HepG2 (cell line): ENCODE results near the gene CAMTA1. TPM values are rescaled to one million over a fixed set of nuclear protein-coding genes. Genes with fewer than 3 reads are reported as not detected.
A peak's percentile ranks its signal among the peaks of the same experiment; 100 is the strongest.

Experiments
- HCFC1 ChIP-seq: fragments of 150-350 bp; IDR thresholded peaks from 2 replicates; pipeline ENCODE4 v1.6.1; 2014; ENCODE audit warnings: low read depth, low read length
- KAT8 ChIP-seq: IDR thresholded peaks from 2 replicates; pipeline ENCODE4 v1.6.1; 2016; ENCODE audit warnings: missing genetic modification reagents, missing compliant biosample characterization
- MEF2D ChIP-seq: sonication (generic); formaldehyde crosslinking; IDR thresholded peaks from 2 replicates; pipeline ENCODE4 v1.5.1; 2020; ENCODE audit warnings: mild to moderate bottlenecking, missing genetic modification reagents
- MEIS2 ChIP-seq: sonication (generic); formaldehyde crosslinking; IDR thresholded peaks from 2 replicates; pipeline ENCODE4 v1.9.0; 2021; ENCODE audit warnings: mild to moderate bottlenecking, missing genetic modification reagents
- NFKB2 ChIP-seq: sonication (generic); formaldehyde crosslinking; IDR thresholded peaks from 2 replicates; pipeline ENCODE4 v1.4.0; 2020; ENCODE audit warnings: missing genetic modification reagents, borderline replicate concordance
- PRMT3 ChIP-seq: sonication (generic); formaldehyde crosslinking; IDR thresholded peaks from 2 replicates; pipeline ENCODE4 v1.8.1; 2022; ENCODE audit warnings: low read depth, mild to moderate bottlenecking, moderate library complexity, missing genetic modification reagents, borderline replicate concordance
- THAP11 ChIP-seq: IDR thresholded peaks from 2 replicates; pipeline ENCODE4 v1.6.1; 2016; ENCODE audit warnings: missing biosample characterization, missing genetic modification reagents
- ZBTB1 ChIP-seq: sonication (generic); formaldehyde crosslinking; IDR thresholded peaks from 2 replicates; pipeline ENCODE4 v1.4.0; 2020; ENCODE audit warnings: missing genetic modification reagents, borderline replicate concordance
- ZNF550 ChIP-seq: sonication (generic); formaldehyde crosslinking; IDR thresholded peaks from 2 replicates; pipeline ENCODE4 v1.4.0; 2020; ENCODE audit warnings: mild to moderate bottlenecking, missing genetic modification reagents, borderline replicate concordance
- ZNF619 ChIP-seq: sonication (generic); formaldehyde crosslinking; IDR thresholded peaks from 2 replicates; pipeline ENCODE4 v1.4.0; 2020; ENCODE audit warnings: mild to moderate bottlenecking, missing genetic modification reagents
- polyA plus RNA-seq, 8 experiments: library from polyadenylated mRNA; depleted of rRNA in 3 of 8; stranded (reverse) in 7 of 8; unstranded in 1 of 8; fragments of >200 nt; fragmentation: Illumina TruSeq in 4 of 8; extraction: Trizol in 4 of 8; gene quantifications; 2 replicates each; pipeline versions ENCODE4 v1.2.1 to v1.2.3, GENCODE V29; 2011 to 2016; ENCODE audit warnings: low read depth in 4 of 8, missing spikeins in 1 of 8, mixed read lengths in 1 of 8; ENCODE audit not compliant: insufficient read depth in 1 of 8
- total RNA-seq, 5 experiments: library from RNA; depleted of rRNA; stranded (reverse); fragments of >200 nt; fragmentation: Illumina TruSeq; extraction: Trizol; gene quantifications; 2 replicates each; pipeline ENCODE4 v1.2.3, GENCODE V29; 2016; ENCODE audit warnings: low read depth in 1 of 5
- TF ChIP-seq, protein P1 (sequence below): sonication (generic); formaldehyde crosslinking; IDR thresholded peaks from 2 replicates; pipeline ENCODE4 v1.8.1; 2023; ENCODE audit warnings: mild to moderate bottlenecking, missing genetic modification reagents
- TF ChIP-seq, protein P2 (sequence below): sonication (generic); formaldehyde crosslinking; IDR thresholded peaks from 2 replicates; pipeline ENCODE4 v1.4.0; 2020; ENCODE audit warnings: mild to moderate bottlenecking, missing genetic modification reagents
- TF ChIP-seq, protein P3 (sequence below): sonication (generic); formaldehyde crosslinking; IDR thresholded peaks from 2 replicates; pipeline ENCODE4 v1.9.0; 2021; ENCODE audit warnings: missing genetic modification reagents, mild to moderate bottlenecking, borderline replicate concordance
- TF ChIP-seq, protein P4 (sequence below): sonication (generic); formaldehyde crosslinking; IDR thresholded peaks from 2 replicates; pipeline ENCODE4 v1.4.0; 2020; ENCODE audit warnings: mild to moderate bottlenecking, missing genetic modification reagents

CAMTA1 gene
- total and polyA plus RNA-seq, 2 of the 13 experiments (the other 11 are each of a cell fraction or from before 2014, with no cell fraction given) = 25.0 to 36.4 TPM

DNA sequence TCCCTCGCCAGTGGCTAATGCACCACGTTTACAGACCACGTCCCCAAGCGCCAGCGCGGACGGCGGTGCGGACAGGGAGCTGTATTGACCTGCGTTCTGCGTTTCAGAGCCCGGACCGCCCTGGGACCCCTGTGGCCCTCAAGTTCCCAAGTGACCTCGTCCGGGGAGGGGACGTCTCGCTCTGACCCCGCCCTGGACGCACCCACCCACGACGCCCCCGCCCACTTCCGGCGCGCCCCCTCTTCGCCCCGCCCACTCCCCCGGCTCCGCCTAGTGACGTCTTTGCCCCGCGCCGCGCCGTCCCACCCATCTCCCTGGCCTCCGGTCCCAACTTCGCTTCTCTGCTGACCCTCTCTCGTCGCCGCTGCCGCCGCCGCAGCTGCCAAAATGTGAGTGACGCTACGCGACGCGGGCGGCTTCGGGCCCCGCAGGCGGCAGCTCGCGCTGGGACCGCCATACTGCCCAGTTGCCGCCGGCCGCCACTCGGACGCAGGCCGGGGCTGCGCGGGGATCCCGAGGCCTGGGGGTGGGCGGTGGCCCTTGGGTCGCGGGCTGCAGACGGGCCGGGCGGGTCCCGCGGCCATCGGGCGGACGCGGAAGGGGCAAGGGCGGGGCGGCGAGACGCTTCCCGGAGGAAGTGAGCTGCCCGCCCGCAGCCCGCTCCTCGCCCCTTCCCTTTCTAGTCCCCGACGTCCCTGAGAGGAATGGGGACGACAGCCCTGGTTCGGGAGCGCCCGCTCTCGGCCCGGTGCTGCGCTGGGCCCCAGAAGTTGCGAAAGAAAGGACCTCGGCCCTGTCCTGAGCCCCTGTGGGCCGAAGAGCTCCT is 986.0 kb downstream of the CAMTA1 start, which contains the start of gene VAMP3 (continued):
- TF ChIP-seq, protein P1, sequence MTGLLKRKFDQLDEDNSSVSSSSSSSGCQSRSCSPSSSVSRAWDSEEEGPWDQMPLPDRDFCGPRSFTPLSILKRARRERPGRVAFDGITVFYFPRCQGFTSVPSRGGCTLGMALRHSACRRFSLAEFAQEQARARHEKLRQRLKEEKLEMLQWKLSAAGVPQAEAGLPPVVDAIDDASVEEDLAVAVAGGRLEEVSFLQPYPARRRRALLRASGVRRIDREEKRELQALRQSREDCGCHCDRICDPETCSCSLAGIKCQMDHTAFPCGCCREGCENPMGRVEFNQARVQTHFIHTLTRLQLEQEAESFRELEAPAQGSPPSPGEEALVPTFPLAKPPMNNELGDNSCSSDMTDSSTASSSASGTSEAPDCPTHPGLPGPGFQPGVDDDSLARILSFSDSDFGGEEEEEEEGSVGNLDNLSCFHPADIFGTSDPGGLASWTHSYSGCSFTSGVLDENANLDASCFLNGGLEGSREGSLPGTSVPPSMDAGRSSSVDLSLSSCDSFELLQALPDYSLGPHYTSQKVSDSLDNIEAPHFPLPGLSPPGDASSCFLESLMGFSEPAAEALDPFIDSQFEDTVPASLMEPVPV = no peak
- peak; percentile 30; the same call in 1 of the 2 replicates for TF ChIP-seq HCFC1
- no peak for TF ChIP-seq ZBTB1 (CRISPR knock-in tag)
- no peak for TF ChIP-seq NFKB2 (CRISPR knock-in tag)
- no peak for TF ChIP-seq PRMT3 (CRISPR knock-in tag)
- TF ChIP-seq, protein P2, sequence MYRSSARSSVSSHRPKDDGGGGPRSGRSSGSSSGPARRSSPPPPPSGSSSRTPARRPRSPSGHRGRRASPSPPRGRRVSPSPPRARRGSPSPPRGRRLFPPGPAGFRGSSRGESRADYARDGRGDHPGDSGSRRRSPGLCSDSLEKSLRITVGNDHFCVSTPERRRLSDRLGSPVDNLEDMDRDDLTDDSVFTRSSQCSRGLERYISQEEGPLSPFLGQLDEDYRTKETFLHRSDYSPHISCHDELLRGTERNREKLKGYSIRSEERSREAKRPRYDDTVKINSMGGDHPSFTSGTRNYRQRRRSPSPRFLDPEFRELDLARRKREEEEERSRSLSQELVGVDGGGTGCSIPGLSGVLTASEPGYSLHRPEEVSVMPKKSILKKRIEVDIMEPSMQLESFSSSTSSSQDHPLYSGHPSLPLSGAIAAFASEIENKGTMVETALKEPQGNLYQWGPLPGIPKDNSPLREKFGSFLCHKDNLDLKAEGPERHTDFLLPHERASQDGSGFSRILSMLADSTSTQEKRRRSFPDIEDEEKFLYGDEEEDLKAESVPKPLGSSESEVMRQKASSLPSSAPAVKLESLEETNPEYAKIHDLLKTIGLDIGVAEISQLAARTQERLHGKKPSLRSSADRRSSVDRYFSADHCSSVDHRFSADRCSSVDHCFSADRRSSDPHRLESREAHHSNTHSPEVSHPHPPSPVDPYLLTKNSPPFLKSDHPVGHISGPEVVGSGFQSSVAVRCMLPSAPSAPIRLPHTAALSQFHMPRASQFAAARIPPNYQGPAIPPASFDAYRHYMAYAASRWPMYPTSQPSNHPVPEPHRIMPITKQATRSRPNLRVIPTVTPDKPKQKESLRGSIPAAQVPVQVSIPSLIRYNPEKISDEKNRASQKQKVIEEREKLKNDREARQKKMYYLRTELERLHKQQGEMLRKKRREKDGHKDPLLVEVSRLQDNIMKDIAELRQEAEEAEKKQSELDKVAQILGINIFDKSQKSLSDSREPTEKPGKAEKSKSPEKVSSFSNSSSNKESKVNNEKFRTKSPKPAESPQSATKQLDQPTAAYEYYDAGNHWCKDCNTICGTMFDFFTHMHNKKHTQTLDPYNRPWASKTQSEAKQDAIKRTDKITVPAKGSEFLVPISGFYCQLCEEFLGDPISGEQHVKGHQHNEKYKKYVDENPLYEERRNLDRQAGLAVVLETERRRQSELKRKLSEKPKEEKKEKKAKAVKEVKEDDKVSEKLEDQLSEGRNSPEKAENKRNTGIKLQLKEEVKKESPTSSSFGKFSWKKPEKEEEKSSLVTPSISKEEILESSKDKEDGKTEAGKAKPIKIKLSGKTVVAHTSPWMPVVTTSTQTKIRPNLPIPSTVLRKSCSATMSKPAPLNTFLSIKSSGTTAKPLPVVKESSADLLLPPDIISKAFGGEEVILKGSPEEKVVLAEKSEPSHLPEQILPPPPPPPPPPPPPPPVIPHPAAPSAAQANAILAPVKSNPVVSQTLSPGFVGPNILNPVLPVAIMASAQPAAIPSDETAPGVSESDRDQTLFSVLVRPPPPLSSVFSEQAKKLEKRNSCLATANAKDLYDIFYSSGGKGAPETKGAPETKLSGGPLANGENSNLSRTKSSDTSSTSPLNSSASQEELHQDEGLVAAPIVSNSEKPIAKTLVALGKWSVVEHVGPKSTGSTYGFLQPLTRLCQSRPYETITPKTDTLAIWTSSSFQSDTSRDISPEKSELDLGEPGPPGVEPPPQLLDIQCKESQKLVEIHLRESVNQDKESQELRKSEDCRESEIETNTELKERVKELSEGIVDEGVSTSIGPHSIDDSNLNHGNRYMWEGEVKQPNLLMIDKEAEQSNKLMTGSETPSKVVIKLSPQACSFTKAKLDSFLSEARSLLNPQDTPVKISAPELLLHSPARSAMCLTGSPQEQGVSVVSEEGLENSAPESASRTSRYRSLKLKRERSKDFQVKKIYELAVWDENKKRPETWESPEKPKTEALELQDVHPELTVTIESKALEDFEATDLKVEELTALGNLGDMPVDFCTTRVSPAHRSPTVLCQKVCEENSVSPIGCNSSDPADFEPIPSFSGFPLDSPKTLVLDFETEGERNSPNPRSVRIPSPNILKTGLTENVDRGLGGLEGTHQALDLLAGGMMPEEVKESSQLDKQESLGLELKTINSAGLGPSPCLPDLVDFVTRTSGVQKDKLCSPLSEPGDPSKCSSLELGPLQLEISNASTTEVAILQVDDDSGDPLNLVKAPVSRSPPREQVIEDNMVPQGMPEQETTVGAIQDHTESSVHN (CRISPR knock-in tag) = no peak
- no peak for TF ChIP-seq MEIS2 (CRISPR knock-in tag)
- TF ChIP-seq ZNF619 (CRISPR knock-in tag) = no peak
- TF ChIP-seq KAT8 = peak; percentile 83; the same call in 1 of the 2 replicates
- TF ChIP-seq, protein P3, sequence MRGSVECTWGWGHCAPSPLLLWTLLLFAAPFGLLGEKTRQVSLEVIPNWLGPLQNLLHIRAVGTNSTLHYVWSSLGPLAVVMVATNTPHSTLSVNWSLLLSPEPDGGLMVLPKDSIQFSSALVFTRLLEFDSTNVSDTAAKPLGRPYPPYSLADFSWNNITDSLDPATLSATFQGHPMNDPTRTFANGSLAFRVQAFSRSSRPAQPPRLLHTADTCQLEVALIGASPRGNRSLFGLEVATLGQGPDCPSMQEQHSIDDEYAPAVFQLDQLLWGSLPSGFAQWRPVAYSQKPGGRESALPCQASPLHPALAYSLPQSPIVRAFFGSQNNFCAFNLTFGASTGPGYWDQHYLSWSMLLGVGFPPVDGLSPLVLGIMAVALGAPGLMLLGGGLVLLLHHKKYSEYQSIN (CRISPR knock-in tag) = no peak
- no peak for TF ChIP-seq ZNF550 (CRISPR knock-in tag)
- TF ChIP-seq, protein P4, sequence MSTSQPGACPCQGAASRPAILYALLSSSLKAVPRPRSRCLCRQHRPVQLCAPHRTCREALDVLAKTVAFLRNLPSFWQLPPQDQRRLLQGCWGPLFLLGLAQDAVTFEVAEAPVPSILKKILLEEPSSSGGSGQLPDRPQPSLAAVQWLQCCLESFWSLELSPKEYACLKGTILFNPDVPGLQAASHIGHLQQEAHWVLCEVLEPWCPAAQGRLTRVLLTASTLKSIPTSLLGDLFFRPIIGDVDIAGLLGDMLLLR (CRISPR knock-in tag) = no peak
- TF ChIP-seq MEF2D = no peak
- peak; percentile 84 for TF ChIP-seq THAP11 (CRISPR knock-in tag)
